ENCODE measurements around the gene ACAP2.
"Not testable (repeated sequence)": the region's sequence is repeated elsewhere in the genome, so short reads cannot be mapped to it uniquely, and the experiment has no call there.

ACAP2 gene, protein sequence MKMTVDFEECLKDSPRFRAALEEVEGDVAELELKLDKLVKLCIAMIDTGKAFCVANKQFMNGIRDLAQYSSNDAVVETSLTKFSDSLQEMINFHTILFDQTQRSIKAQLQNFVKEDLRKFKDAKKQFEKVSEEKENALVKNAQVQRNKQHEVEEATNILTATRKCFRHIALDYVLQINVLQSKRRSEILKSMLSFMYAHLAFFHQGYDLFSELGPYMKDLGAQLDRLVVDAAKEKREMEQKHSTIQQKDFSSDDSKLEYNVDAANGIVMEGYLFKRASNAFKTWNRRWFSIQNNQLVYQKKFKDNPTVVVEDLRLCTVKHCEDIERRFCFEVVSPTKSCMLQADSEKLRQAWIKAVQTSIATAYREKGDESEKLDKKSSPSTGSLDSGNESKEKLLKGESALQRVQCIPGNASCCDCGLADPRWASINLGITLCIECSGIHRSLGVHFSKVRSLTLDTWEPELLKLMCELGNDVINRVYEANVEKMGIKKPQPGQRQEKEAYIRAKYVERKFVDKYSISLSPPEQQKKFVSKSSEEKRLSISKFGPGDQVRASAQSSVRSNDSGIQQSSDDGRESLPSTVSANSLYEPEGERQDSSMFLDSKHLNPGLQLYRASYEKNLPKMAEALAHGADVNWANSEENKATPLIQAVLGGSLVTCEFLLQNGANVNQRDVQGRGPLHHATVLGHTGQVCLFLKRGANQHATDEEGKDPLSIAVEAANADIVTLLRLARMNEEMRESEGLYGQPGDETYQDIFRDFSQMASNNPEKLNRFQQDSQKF

DNA sequence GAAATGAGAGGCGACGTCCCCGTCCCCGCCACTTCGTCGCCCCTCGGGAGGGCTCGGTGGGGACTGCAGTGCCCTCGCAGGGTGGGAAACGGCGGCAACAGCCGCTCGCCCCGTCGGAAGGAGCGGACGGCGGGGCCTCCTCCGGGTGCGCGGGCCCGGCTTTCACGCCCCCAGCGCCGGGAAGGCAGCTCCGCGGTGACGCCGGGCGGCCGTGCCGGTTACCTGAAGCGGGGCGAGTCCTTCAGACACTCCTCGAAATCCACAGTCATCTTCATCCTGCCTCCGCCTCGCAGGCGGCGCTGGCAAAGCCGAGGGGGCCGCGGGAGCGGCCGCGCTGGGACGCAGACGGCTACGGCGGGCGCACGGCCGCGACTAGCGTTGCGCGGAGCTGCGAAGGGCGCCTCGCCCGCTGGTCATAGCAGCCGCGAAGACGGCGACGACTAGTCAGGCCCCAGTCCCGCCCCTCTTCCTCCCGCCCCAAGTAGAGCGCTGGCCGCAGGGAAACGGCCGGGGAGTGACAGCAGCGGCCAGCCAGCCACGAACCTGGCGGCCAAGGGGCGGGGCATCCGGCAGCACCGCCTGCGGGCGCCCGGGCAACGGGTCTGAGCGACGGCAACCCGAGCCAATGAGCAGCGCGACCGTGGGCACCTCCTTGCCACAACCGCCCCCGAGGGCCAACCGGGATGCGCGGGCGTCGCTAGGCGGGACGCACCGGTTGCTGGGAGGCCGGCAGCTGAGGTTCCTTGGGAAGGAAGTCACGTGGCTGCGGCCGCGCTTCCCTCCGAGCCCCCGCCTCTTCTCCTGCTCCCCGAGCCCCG lies at the start of gene ACAP2:
ACAP2 (minus strand) TSS at position 448 of the 818 bp plus-strand sequence; CDS start at position 275, 173 bp downstream.
- peak; percentile 99 to 100 for DNase-seq

- no peak for DNase-seq
These were observed 32.8 kb upstream of the ACAP2 start for GRCh38 chr3:195475614-195476013.

GRCh38 chr3:195475116-195475515 lies 32.3 kb upstream of the ACAP2 start:
- not testable (repeated sequence) for DNase-seq

GRCh38 chr3:195468841-195469240 lies 26.0 kb upstream of the ACAP2 start:
- DNase-seq: no peak

DNA sequence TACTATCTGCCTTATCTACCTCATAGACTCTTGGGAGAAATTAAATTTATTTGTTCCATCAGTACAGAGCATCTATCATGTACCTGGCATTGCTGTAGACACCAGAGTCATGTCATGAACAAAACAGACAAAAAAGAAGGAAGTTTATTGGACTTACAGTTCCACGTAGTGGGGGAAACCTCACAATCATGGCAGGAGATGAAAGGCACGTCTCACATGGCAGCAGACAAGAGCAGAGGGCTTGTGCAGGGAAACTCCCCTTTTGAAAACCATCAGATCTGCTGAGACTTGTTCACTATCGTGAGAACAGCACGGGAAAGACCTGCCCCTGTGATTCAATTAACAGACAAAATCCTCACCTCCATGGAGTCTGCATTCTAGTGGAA lies 25.6 kb upstream of the ACAP2 start:
- no peak for DNase-seq

DNA sequence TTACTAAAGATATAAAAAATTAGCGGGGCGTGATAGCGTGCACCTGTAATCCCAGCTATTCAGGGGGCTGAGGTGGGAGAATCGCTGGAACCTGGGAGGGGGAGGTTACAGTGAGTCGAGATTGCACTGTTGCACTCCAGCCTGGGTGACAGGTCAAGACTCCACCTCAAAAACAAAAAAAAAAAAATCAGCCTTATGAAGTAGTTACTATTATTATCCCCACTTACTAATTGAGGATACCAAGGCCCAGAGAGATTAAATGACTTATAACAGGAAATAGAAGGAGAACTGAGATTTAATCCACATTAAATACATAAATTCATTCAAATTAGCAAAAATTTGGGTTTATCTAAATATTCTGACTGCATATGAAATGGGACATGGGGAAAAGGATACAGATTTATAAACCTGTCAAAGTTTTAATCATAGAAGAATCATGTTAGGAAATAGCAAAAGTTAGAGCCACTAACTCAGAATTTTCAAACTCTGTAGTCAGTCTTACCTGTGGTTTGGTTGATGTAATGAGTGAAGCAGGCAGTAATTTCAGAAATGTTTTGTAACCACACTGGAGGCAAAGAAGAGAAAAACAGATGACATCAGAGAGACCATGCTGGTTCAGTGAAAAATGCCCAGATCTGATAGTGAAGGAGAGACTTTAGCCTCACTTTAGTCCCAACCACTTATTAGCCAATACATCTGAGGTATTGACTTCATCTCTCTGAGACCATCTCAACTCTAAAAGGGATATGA lies 25.0 kb upstream of the ACAP2 start:
- no peak for DNase-seq

DNA sequence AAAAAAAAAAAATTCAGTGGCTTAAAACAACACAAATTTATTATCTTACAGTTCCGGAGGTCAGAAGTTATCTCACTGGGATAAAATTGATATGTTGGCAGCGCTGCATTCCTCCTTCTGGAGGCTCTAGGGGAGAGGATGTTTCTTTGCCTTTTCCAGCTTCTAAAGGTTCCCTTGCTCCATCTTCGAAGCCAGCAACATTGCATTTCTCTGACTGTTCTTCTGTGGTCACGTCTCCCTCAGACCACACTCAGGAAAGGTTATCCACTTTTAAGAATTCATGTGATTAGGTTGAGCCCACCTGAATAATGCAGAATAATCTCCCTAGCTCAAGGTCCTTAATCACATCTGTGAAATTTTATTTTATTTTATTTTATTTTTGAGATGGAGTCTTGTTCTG lies 23.4 kb upstream of the ACAP2 start:
- DNase-seq: no peak

DNA sequence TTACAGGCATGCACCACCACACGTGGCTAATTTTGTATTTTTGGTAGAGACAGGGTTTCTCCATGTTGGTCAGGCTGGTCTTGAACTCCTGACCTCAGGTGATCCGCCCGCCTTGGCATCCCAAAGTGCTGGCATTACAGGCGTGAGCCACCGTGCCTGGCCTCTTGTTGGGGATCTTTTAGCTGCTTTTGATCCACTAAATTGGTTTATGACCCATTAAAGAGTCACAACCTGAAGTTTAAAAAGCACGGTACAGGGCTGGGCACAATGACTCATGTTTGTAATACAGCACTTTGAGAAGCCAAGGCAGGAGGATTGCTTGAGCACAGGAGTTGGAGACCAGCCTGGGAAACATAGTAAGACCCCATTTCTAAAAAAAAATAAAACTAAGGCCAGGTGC lies 20.1 kb upstream of the ACAP2 start:
- not testable (repeated sequence) for DNase-seq

DNA sequence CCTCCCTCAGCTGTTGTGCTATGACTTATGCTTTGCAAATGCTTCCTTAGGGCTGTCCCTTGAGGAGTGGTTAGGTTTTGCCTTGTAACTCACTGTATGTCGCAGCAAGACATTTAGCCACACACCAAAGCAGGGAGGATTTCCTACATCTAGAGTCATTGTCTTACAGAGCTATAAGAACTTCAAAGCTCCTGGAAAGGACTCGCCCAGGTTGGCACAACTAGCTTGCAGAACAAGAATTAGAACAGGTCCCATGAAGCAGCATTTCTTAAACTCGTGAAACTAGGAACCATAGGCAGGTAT lies 19.4 kb upstream of the ACAP2 start:
- DNase-seq: no peak

- no peak for DNase-seq
These were observed 18.9 kb upstream of the ACAP2 start for GRCh38 chr3:195461594-195462307.

GRCh38 chr3:195460091-195460713 lies 17.4 kb upstream of the ACAP2 start:
- DNase-seq: no peak

- no peak for DNase-seq
These were observed 15.5 kb upstream of the ACAP2 start for GRCh38 chr3:195458316-195458717.

GRCh38 chr3:195455789-195456188 lies 13.0 kb upstream of the ACAP2 start:
- DNase-seq: no peak

DNA sequence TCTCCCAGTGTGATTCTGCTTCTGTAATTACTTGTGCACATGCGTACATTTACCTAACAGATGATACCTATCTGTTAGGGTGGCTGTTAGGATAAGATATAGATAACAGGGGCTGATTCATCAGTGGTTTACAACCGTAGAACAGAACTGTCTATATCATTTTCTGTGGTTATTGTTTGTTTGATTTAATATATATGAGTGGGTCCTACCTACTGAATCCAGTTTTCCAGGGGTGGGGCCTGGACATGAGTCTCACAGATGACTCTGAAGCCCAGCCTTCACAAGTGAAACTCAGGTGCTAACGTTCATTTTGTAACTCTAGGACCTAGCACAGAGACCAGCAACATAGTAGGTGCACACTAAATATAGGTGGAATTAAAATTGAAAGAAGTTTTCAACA lies 10.4 kb upstream of the ACAP2 start:
- DNase-seq: no peak

DNA sequence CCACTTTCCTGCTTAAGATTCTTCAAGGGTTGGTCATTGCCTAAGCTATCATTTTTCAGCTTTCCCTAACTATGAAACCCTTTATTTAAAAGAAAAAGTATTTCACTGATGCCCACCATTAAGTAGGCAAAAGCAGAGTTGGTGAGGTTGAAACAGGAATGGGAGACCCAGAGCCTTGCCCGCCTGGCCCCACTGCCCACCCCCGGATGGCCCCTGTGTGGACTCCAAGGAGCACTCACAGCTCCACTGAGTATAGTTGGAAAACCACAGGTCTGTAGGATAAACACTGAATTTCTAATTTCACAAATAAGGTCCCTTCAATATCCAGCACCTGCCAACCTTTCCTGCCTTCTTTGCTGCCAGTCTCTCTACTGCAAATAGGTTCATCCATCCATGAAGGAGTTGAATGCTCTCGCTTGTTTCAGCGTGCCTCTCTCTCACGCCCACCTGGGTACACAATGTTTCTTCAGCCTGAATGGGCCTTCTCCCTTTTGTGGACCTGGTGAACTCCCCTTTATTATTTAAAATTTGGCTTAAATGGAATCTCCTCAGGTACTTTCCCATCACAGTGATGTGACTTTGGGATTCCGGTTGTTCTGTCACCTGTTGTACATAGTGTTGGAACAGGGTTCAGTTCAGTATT lies 8.7 kb upstream of the ACAP2 start:
- DNase-seq: no peak

DNA sequence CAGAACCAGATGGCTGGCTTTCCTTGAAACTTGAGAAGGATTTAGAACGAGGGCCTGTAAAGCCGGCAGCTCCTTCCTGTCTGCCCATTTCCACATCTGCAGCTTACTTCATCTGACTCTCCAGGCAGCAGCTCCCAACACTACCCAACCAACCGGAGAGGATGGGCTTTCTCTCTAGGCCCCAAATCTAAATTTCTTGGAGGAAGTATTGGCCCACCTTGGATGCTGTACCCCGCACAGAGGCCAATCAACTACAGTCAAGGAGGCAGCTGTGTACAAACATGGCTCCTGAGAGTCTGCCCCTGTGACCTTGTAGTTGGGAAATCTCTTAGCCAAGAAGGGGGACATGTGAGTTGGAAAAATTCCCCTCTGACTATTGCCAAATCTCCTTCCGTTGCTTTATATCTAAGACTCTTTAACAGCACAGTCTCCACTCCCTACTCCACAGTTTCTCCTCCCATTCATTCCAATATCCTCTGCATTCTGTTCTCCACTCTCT lies 8.0 kb upstream of the ACAP2 start:
- no peak for DNase-seq

- DNase-seq: no peak
These were observed 5.5 kb upstream of the ACAP2 start for GRCh38 chr3:195448205-195448875.

- no peak for DNase-seq
These were observed 4.4 kb upstream of the ACAP2 start for GRCh38 chr3:195447201-195447600.

DNA sequence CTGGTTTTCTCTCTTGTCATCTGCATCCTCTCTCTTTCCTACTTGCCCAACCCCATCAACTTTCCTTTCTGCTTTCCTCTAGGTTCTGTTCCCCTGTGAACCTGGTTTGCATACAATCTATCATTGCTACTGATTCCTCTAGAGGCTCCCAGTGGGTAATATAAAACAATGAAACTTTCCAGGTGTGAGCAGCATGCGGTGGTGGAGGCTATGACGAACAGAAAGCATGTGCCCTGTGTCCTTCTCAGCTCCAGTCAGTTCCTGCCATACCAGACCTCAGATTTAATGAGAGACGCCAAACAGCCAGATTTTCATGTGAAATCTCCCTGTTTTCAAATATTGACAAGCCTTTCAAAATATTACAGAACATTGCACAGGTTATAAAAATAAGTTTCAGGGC lies 3.5 kb upstream of the ACAP2 start:
- DNase-seq: no peak

DNA sequence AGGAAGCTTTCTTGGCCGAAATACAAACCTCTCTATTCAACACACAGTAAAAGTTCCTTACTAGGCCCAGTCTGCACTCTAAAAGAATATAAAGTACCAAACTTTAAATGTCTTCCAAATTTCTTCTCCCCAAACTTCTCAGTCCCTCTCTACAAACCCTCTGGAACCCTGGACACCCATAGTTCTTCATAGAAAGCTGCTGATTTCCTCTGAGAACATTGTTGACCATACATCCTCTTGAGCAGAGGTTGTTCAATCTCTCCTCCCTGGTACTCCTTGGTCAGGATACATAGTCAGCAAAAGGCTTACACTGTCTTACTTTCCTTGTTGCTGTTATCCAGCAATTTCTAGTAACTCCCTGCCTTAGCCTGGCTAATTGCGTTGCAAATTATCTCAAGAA lies 3.1 kb upstream of the ACAP2 start:
- DNase-seq: no peak

Measured in activated T-cell treated with anti-CD3 and anti-CD28 coated beads, Interleukin-2, amount 50 U/mL, for 48 hours (primary cell).